DOHH2 (cell line): ENCODE measurements around the gene ABCG8.

Source experiments
- EZH2phosphoT487 ChIP-seq: fragments of 200-600 bp; sonication (generic); IDR thresholded peaks from 2 replicates; pipeline ENCODE4 v1.6.1; 2017; ENCODE audit warnings: borderline replicate concordance, mild to moderate bottlenecking, antibody characterized with exemption, low read length, moderate library complexity, mixed read lengths
- TF ChIP-seq, protein P1 (sequence below): fragments of 200-600 bp; sonication (generic); IDR thresholded peaks from one replicate; pipeline ENCODE4 v1.5.1; 2014; ENCODE audit warnings: antibody characterized with exemption, mild to moderate bottlenecking, low read depth, low read length; ENCODE audit not compliant: poor library complexity, severe bottlenecking

DNA sequence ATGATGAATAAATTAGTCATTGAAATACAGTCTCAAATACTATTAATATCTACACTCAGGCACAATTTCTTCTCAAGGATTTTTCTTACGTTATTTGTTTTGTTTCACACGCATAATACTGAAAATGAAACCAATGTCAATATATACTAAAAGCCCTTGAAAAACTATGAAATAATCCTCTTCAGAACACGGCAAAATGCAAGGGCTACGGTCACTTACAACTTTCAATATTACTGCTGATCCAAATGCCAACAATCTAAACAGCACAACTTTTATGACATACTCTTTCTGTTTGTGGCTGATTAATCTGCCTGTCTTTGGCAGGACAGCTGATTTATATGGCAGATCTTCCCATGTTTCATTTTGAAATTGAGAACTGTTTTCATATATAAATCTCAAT is 88.7 kb downstream of the ABCG8 start:
- TF ChIP-seq, protein P1, sequence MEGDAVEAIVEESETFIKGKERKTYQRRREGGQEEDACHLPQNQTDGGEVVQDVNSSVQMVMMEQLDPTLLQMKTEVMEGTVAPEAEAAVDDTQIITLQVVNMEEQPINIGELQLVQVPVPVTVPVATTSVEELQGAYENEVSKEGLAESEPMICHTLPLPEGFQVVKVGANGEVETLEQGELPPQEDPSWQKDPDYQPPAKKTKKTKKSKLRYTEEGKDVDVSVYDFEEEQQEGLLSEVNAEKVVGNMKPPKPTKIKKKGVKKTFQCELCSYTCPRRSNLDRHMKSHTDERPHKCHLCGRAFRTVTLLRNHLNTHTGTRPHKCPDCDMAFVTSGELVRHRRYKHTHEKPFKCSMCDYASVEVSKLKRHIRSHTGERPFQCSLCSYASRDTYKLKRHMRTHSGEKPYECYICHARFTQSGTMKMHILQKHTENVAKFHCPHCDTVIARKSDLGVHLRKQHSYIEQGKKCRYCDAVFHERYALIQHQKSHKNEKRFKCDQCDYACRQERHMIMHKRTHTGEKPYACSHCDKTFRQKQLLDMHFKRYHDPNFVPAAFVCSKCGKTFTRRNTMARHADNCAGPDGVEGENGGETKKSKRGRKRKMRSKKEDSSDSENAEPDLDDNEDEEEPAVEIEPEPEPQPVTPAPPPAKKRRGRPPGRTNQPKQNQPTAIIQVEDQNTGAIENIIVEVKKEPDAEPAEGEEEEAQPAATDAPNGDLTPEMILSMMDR, result no peak
- TF ChIP-seq EZH2phosphoT487, result no peak
